GM19023 (cell line): ENCODE results near the gene CMTM1.
"Not testable (repeated sequence)": the region's sequence is repeated elsewhere in the genome, so short reads cannot be mapped to it uniquely, and the experiment has no call there.

Experiments
- ATAC-seq: cut with Tn5 transposase; IDR thresholded peaks from one replicate; pipeline ENCODE4 v1.9.1; 2021; ENCODE audit warnings: mild to moderate bottlenecking, moderate library complexity; ENCODE audit not compliant: unreplicated experiment

The CMTM1 gene

GRCh38 chr16:66588981-66589713, 22.9 kb downstream of the CMTM1 start:
- ATAC-seq: peak; percentile 81

GRCh38 chr16:66590322-66590721, 24.1 kb downstream of the CMTM1 start:
- ATAC-seq: no peak

- no peak for ATAC-seq
Observed at GRCh38 chr16:66591018-66591417, 24.8 kb downstream of the CMTM1 start.

- ATAC-seq: no peak
Observed at GRCh38 chr16:66592241-66592640, 26.0 kb downstream of the CMTM1 start.

GRCh38 chr16:66592814-66593213, 26.6 kb downstream of the CMTM1 start:
- no peak for ATAC-seq

- no peak for ATAC-seq
Observed at GRCh38 chr16:66594739-66595138, 28.5 kb downstream of the CMTM1 start.

- ATAC-seq: not testable (repeated sequence)
Observed at GRCh38 chr16:66596559-66596958, 30.3 kb downstream of the CMTM1 start.

- ATAC-seq: no peak
Observed at GRCh38 chr16:66596986-66597848, 31.0 kb downstream of the CMTM1 start.

GRCh38 chr16:66598111-66598510, 31.9 kb downstream of the CMTM1 start:
- no peak for ATAC-seq

- ATAC-seq: no peak
Observed at GRCh38 chr16:66599726-66600125, 33.5 kb downstream of the CMTM1 start.

- no peak for ATAC-seq
Observed at GRCh38 chr16:66600477-66600876, 34.2 kb downstream of the CMTM1 start.

- ATAC-seq: no peak
Observed at GRCh38 chr16:66601471-66601870, 35.2 kb downstream of the CMTM1 start.

GRCh38 chr16:66603537-66604375, 37.5 kb downstream of the CMTM1 start:
- no peak for ATAC-seq

- peak; percentile 51 for ATAC-seq
Observed at GRCh38 chr16:66604376-66605176, 38.3 kb downstream of the CMTM1 start, which contains the start of gene CMTM3. Gene CMTM3, plus strand, starts transcription at chr16:66604704. Its CDS starts 102 bp downstream, at chr16:66604806.

GRCh38 chr16:66605177-66605978, 39.1 kb downstream of the CMTM1 start:
- ATAC-seq: peak; percentile 11

GRCh38 chr16:66605979-66606751, 39.9 kb downstream of the CMTM1 start:
- peak; percentile 33 for ATAC-seq

GRCh38 chr16:66608241-66609138, 42.3 kb downstream of the CMTM1 start:
- ATAC-seq: no peak

- no peak for ATAC-seq
Observed at GRCh38 chr16:66609139-66609510, 42.9 kb downstream of the CMTM1 start.
